GM10847 (cell line): ENCODE data around the gene ABCB9.

Experiments
- POLR2A ChIP-seq: IDR thresholded peaks from 2 replicates; pipeline ENCODE4 v1.6.1; 2011; ENCODE audit not compliant: insufficient read length; ENCODE audit errors: extremely low read depth

ABCB9 gene

GRCh38 chr12:122997343-122998250, 31.3 kb upstream of the ABCB9 start:
- no peak for TF ChIP-seq POLR2A

- no peak for TF ChIP-seq POLR2A
Measured at GRCh38 chr12:122996621-122997342, 30.5 kb upstream of the ABCB9 start.

- no peak for TF ChIP-seq POLR2A
Measured at GRCh38 chr12:122996188-122996601, 29.9 kb upstream of the ABCB9 start.

- TF ChIP-seq POLR2A: no peak
Measured at GRCh38 chr12:122995503-122996187, 29.4 kb upstream of the ABCB9 start.

- no peak for TF ChIP-seq POLR2A
Measured at GRCh38 chr12:122994781-122995502, 28.7 kb upstream of the ABCB9 start.

GRCh38 chr12:122994140-122994675, 27.9 kb upstream of the ABCB9 start:
- TF ChIP-seq POLR2A: no peak

GRCh38 chr12:122992386-122992785, 26.1 kb upstream of the ABCB9 start:
- no peak for TF ChIP-seq POLR2A

GRCh38 chr12:122991623-122992275, 25.5 kb upstream of the ABCB9 start:
- no peak for TF ChIP-seq POLR2A

- no peak for TF ChIP-seq POLR2A
Measured at GRCh38 chr12:122990961-122991622, 24.8 kb upstream of the ABCB9 start.

GRCh38 chr12:122990561-122990960, 24.3 kb upstream of the ABCB9 start:
- no peak for TF ChIP-seq POLR2A

- TF ChIP-seq POLR2A: no peak
Measured at GRCh38 chr12:122989874-122990419, 23.7 kb upstream of the ABCB9 start.

- TF ChIP-seq POLR2A: no peak
Measured at GRCh38 chr12:122989225-122989839, 23.1 kb upstream of the ABCB9 start.

- no peak for TF ChIP-seq POLR2A
Measured at GRCh38 chr12:122988612-122989212, 22.4 kb upstream of the ABCB9 start.
